SK-N-SH (cell line): ENCODE measurements around the gene SCAANT1. TPM values are rescaled to one million over a fixed set of nuclear protein-coding genes. Genes with fewer than 3 reads are reported as not detected.

Experiments used
- CTCF ChIA-PET: fragments of 300-600, 350-600 bp; formaldehyde crosslinking; extraction: SDS; loops from one replicate; lab custom pipeline; 2021; lab: Yijun Ruan, JAX
- POLR2A ChIA-PET: fragments of 350-600 bp; sonication (Branson Sonifier 250); formaldehyde crosslinking; extraction: SDS; loops from one replicate; lab custom pipeline; 2020; ENCODE audit warnings: antibody characterized with exemption, inconsistent platforms; lab: Yijun Ruan, JAX
- DNase-seq: peaks from one replicate; pipeline ENCODE4 v3.0.0; 2012
- H2AFZ ChIP-seq: fragments of 200-600 bp; sonication (generic); 2 replicates; pipeline ENCODE4 v1.8.1; 2016; ENCODE audit warnings: antibody characterized with exemption, mild to moderate bottlenecking, low read depth
- H3F3A ChIP-seq: fragments of 200-600 bp; sonication (generic); replicated peaks from 2 replicates; pipeline ENCODE3; 2016; ENCODE audit warnings: antibody characterized with exemption, mild to moderate bottlenecking; ENCODE audit not compliant: insufficient read depth
- H3K27ac ChIP-seq, 2 experiments: fragments of 200-500 bp in 1 of 2; fragments of 200-600 bp in 1 of 2; sonication (Bioruptor generic) in 1 of 2; sonication (generic), shearing (Covaris generic) in 1 of 2; 2 replicates each; pipeline versions ENCODE4 v1.5.1 to v1.6.1; 2014 to 2016; ENCODE audit warnings: low read depth in 2 of 2, inconsistent platforms in 1 of 2, low read length in 1 of 2, mild to moderate bottlenecking in 1 of 2, mixed read lengths in 1 of 2
- H3K27me3 ChIP-seq: fragments of 200-600 bp; sonication (generic), shearing (Covaris generic); 2 replicates; pipeline ENCODE4 v1.6.1; 2016; ENCODE audit warnings: mixed run types; ENCODE audit not compliant: insufficient read depth
- H3K36me3 ChIP-seq, 2 experiments: fragments of 200-500 bp in 1 of 2; fragments of 200-600 bp in 1 of 2; sonication (Bioruptor generic) in 1 of 2; sonication (generic) in 1 of 2; replicated peaks in 1 of 2; 2 replicates each; pipeline versions ENCODE3 to v1.5.1; 2014 to 2016; ENCODE audit warnings: low read length in 1 of 2, mild to moderate bottlenecking in 1 of 2; ENCODE audit not compliant: insufficient read depth in 2 of 2, control insufficient read depth in 1 of 2
- H3K4me1 ChIP-seq, 2 experiments: fragments of 200-500 bp in 1 of 2; fragments of 200-600 bp in 1 of 2; sonication (Bioruptor generic) in 1 of 2; sonication (generic), shearing (Covaris generic) in 1 of 2; 2 replicates each; pipeline versions ENCODE4 v1.5.1 to v1.6.1; 2014 to 2016; ENCODE audit warnings: low read depth in 1 of 2, low read length in 1 of 2, mixed run types in 1 of 2; ENCODE audit not compliant: insufficient read depth in 2 of 2, control insufficient read depth in 1 of 2
- H3K4me2 ChIP-seq: fragments of 200-600 bp; sonication (generic), shearing (Covaris generic); 2 replicates; pipeline ENCODE4 v1.6.1; 2017; ENCODE audit warnings: mixed run types
- H3K4me3 ChIP-seq, 2 experiments: fragments of 200-500 bp in 1 of 2; fragments of 200-600 bp in 1 of 2; sonication (Bioruptor generic) in 1 of 2; sonication (generic), shearing (Covaris generic) in 1 of 2; 2 replicates each; pipeline versions ENCODE4 v1.5.1 to v1.8.1; 2014 to 2016; ENCODE audit warnings: low read depth in 2 of 2, inconsistent platforms in 1 of 2, low read length in 1 of 2, mild to moderate bottlenecking in 1 of 2, mixed read lengths in 1 of 2, moderate library complexity in 1 of 2
- H3K79me2 ChIP-seq: fragments of 200-600 bp; sonication (generic); 2 replicates; pipeline ENCODE4 v1.8.1; 2017; ENCODE audit warnings: mild to moderate bottlenecking; ENCODE audit not compliant: insufficient read depth
- H3K9ac ChIP-seq: fragments of 200-600 bp; sonication (generic); 2 replicates; pipeline ENCODE4 v1.6.1; 2017; ENCODE audit warnings: mixed run types
- H3K9me2 ChIP-seq: fragments of 200-600 bp; sonication (generic); 2 replicates; pipeline ENCODE4 v1.6.1; 2017; ENCODE audit warnings: mixed run types
- H3K9me3 ChIP-seq: fragments of 200-600 bp; sonication (generic); 2 replicates; pipeline ENCODE4 v1.6.1; 2017; ENCODE audit warnings: mixed run types, mild to moderate bottlenecking, moderate library complexity
- H4K20me1 ChIP-seq: fragments of 200-600 bp; sonication (generic); 2 replicates; pipeline ENCODE4 v1.6.1; 2017; ENCODE audit warnings: mild to moderate bottlenecking, mixed run types; ENCODE audit not compliant: insufficient read depth
- CHD2 ChIP-seq: fragments of 150-350 bp; IDR thresholded peaks from 2 replicates; pipeline ENCODE4 v1.6.1; 2018; ENCODE audit warnings: low read length; ENCODE audit not compliant: partially characterized antibody
- FOXM1 ChIP-seq: IDR thresholded peaks from 2 replicates; pipeline ENCODE4 v1.4.0; 2012; ENCODE audit warnings: low read depth, mild to moderate bottlenecking
- GABPA ChIP-seq: IDR thresholded peaks from 2 replicates; pipeline ENCODE4 v1.4.0; 2012; ENCODE audit warnings: low read depth, mild to moderate bottlenecking
- MEF2A ChIP-seq: IDR thresholded peaks from 2 replicates; pipeline ENCODE4 v1.4.0; 2012; ENCODE audit warnings: low read depth, borderline replicate concordance
- NRF1 ChIP-seq: IDR thresholded peaks from 2 replicates; pipeline ENCODE4 v1.6.1; 2012; ENCODE audit warnings: low read depth, mild to moderate bottlenecking, low read length
- RXRA ChIP-seq: IDR thresholded peaks from 2 replicates; pipeline ENCODE4 v1.4.0; 2012; ENCODE audit warnings: low read depth, mild to moderate bottlenecking, borderline replicate concordance
- TAF1 ChIP-seq: IDR thresholded peaks from 2 replicates; pipeline ENCODE4 v1.6.1; 2012; ENCODE audit warnings: low read depth, mild to moderate bottlenecking, low read length, moderate library complexity, borderline replicate concordance
- TEAD4 ChIP-seq: IDR thresholded peaks from 2 replicates; pipeline ENCODE4 v1.4.0; 2012; ENCODE audit warnings: mild to moderate bottlenecking, borderline replicate concordance; ENCODE audit not compliant: insufficient read depth
- polyA plus RNA-seq, 3 experiments: library from polyadenylated mRNA; depleted of rRNA; stranded (reverse); fragments of >200 nt; gene quantifications; 2 replicates each; pipeline ENCODE4 v1.2.3, GENCODE V29; 2012
- TF ChIP-seq, protein P1 (sequence below): fragments of 200-600 bp; sonication (generic); IDR thresholded peaks from 2 replicates; pipeline ENCODE4 v1.6.1; 2017; ENCODE audit warnings: antibody characterized with exemption, mild to moderate bottlenecking, moderate library complexity
- TF ChIP-seq, protein P2 (sequence below): fragments of 150-350 bp; IDR thresholded peaks from 2 replicates; pipeline ENCODE4 v1.6.1; 2017; ENCODE audit warnings: antibody characterized with exemption, low read length, low read depth, borderline replicate concordance
- TF ChIP-seq, protein P3 (sequence below): fragments of 150-350 bp; IDR thresholded peaks from 2 replicates; pipeline ENCODE4 v1.6.1; 2016; ENCODE audit warnings: mild to moderate bottlenecking, low read depth, low read length
- TF ChIP-seq, protein P4 (sequence below): IDR thresholded peaks from 2 replicates; pipeline ENCODE4 v1.4.0; 2012; ENCODE audit warnings: low read depth, borderline replicate concordance
- TF ChIP-seq, protein P5 (sequence below): IDR thresholded peaks from 2 replicates; pipeline ENCODE4; 2012
- TF ChIP-seq, protein P6 (sequence below): IDR thresholded peaks from 2 replicates; pipeline ENCODE4 v1.6.1; 2012; ENCODE audit warnings: mild to moderate bottlenecking, low read depth, low read length, moderate library complexity

The SCAANT1 gene
- polyA plus RNA-seq, 1 of the 3 experiments (the other 2 are of a cell fraction): not detected

DNA sequence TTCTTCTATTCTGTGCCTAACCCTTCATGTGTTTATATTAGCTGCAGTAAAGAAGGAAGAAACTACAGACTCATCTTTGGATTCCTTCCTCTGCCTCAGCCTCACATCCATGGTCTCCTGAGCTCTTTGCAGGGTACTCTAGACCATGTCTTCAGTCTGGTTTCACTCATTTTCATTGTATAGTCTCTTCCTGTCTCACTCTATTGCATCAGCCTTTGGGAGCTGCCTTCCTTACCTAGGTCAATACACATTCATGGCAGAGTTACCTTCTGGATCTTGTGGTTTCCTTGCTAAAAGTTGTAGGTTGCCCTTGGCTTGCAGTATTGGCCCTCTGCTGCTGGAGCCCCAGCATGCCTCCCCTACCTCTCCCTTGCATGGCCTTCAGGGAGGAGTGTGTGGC, 31.5 kb upstream of the SCAANT1 start:
- Histone ChIP-seq H2AFZ (no peak overlapping the region), H3K9ac (no peak overlapping the region), H3K27ac (no peak overlapping the region), H3K4me2 (no peak overlapping the region), H3K36me3 (peaks cover 8 to 40% of the 10 kb centered on the region in 2 experiments), H3K79me2 (peaks cover 88% of the 10 kb centered on the region), H3K4me3 (no peak overlapping the region), H3K4me1 (peaks cover 0 to 2% of the 10 kb centered on the region in 2 experiments; a peak in 1 of 4 replicates), H3F3A (no peaks in the 10 kb centered on the region), H3K9me2 (no peaks in the 10 kb centered on the region), H3K27me3 (no peaks in the 10 kb centered on the region), H4K20me1 (peaks cover 39% of the 10 kb centered on the region), H3K9me3 (no peaks in the 10 kb centered on the region)
- DNase-seq: no peak
- TF ChIP-seq, protein P1, sequence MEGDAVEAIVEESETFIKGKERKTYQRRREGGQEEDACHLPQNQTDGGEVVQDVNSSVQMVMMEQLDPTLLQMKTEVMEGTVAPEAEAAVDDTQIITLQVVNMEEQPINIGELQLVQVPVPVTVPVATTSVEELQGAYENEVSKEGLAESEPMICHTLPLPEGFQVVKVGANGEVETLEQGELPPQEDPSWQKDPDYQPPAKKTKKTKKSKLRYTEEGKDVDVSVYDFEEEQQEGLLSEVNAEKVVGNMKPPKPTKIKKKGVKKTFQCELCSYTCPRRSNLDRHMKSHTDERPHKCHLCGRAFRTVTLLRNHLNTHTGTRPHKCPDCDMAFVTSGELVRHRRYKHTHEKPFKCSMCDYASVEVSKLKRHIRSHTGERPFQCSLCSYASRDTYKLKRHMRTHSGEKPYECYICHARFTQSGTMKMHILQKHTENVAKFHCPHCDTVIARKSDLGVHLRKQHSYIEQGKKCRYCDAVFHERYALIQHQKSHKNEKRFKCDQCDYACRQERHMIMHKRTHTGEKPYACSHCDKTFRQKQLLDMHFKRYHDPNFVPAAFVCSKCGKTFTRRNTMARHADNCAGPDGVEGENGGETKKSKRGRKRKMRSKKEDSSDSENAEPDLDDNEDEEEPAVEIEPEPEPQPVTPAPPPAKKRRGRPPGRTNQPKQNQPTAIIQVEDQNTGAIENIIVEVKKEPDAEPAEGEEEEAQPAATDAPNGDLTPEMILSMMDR: no peak
- no peak for TF ChIP-seq GABPA
- TF ChIP-seq TAF1: no peak
- no peak for TF ChIP-seq FOXM1
- no peak for TF ChIP-seq CHD2
- TF ChIP-seq RXRA: no peak
- TF ChIP-seq NRF1: no peak
- TF ChIP-seq, protein P2, sequence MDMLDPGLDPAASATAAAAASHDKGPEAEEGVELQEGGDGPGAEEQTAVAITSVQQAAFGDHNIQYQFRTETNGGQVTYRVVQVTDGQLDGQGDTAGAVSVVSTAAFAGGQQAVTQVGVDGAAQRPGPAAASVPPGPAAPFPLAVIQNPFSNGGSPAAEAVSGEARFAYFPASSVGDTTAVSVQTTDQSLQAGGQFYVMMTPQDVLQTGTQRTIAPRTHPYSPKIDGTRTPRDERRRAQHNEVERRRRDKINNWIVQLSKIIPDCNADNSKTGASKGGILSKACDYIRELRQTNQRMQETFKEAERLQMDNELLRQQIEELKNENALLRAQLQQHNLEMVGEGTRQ: no peak
- TF ChIP-seq, protein P3, sequence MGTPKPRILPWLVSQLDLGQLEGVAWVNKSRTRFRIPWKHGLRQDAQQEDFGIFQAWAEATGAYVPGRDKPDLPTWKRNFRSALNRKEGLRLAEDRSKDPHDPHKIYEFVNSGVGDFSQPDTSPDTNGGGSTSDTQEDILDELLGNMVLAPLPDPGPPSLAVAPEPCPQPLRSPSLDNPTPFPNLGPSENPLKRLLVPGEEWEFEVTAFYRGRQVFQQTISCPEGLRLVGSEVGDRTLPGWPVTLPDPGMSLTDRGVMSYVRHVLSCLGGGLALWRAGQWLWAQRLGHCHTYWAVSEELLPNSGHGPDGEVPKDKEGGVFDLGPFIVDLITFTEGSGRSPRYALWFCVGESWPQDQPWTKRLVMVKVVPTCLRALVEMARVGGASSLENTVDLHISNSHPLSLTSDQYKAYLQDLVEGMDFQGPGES: no peak
- TF ChIP-seq, protein P4, sequence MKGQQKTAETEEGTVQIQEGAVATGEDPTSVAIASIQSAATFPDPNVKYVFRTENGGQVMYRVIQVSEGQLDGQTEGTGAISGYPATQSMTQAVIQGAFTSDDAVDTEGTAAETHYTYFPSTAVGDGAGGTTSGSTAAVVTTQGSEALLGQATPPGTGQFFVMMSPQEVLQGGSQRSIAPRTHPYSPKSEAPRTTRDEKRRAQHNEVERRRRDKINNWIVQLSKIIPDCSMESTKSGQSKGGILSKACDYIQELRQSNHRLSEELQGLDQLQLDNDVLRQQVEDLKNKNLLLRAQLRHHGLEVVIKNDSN: no peak
- TF ChIP-seq, protein P5, sequence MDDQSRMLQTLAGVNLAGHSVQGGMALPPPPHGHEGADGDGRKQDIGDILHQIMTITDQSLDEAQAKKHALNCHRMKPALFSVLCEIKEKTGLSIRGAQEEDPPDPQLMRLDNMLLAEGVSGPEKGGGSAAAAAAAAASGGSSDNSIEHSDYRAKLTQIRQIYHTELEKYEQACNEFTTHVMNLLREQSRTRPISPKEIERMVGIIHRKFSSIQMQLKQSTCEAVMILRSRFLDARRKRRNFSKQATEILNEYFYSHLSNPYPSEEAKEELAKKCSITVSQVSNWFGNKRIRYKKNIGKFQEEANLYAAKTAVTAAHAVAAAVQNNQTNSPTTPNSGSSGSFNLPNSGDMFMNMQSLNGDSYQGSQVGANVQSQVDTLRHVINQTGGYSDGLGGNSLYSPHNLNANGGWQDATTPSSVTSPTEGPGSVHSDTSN: no peak
- TF ChIP-seq MEF2A: no peak
- no peak for TF ChIP-seq TEAD4
- TF ChIP-seq, protein P6, sequence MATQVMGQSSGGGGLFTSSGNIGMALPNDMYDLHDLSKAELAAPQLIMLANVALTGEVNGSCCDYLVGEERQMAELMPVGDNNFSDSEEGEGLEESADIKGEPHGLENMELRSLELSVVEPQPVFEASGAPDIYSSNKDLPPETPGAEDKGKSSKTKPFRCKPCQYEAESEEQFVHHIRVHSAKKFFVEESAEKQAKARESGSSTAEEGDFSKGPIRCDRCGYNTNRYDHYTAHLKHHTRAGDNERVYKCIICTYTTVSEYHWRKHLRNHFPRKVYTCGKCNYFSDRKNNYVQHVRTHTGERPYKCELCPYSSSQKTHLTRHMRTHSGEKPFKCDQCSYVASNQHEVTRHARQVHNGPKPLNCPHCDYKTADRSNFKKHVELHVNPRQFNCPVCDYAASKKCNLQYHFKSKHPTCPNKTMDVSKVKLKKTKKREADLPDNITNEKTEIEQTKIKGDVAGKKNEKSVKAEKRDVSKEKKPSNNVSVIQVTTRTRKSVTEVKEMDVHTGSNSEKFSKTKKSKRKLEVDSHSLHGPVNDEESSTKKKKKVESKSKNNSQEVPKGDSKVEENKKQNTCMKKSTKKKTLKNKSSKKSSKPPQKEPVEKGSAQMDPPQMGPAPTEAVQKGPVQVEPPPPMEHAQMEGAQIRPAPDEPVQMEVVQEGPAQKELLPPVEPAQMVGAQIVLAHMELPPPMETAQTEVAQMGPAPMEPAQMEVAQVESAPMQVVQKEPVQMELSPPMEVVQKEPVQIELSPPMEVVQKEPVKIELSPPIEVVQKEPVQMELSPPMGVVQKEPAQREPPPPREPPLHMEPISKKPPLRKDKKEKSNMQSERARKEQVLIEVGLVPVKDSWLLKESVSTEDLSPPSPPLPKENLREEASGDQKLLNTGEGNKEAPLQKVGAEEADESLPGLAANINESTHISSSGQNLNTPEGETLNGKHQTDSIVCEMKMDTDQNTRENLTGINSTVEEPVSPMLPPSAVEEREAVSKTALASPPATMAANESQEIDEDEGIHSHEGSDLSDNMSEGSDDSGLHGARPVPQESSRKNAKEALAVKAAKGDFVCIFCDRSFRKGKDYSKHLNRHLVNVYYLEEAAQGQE: no peak
- ChIA-PET CTCF (interaction anchor here (1.0 to 4.0 kb wide), 3 partner anchors 15 to 579 kb away, joined by 3 to 13 read pairs (median 3); no protein-coding TSS in a partner anchor), POLR2A (no interaction called here)
